K562 (cell line): ENCODE measurements around the gene UBE2E2. TPM values are rescaled to one million over a fixed set of nuclear protein-coding genes. Genes with fewer than 3 reads are reported as not detected.
"Not testable (repeated sequence)": the region's sequence is repeated elsewhere in the genome, so short reads cannot be mapped to it uniquely, and the experiment has no call there.

Experiments used
- ATAC-seq: fragments of 200-7000 bp; cut with Tn5 transposase; 3 replicates; pipeline ENCODE4 v1.9.1; 2020; ENCODE audit warnings: moderate library complexity
- BruUV-seq: library from RNA; stranded (reverse); fragments of 400-500 nt; replicated peaks from 2 replicates; lab custom pipeline; 2021; lab: Mats Ljungman, UMichigan
- CTCF ChIA-PET: fragments of 300-600 bp; formaldehyde crosslinking; extraction: SDS; loops from one replicate; lab custom pipeline; 2021; ENCODE audit warnings: low intra/inter-chr PET ratio; lab: Yijun Ruan, JAX
- POLR2A ChIA-PET: fragments of 300-600, 350-650 bp; sonication (Branson Sonifier 250); formaldehyde crosslinking; extraction: SDS; loops from one replicate; lab custom pipeline; 2021; ENCODE audit warnings: antibody characterized with exemption, inconsistent platforms; lab: Yijun Ruan, JAX
- DNase-seq, 4 experiments: peaks; one replicate each; pipeline versions ENCODE4 v3.0.0 to v3.0.0-alpha.2; 2011 to 2018; ENCODE audit warnings: low spot score in 3 of 4, mixed read lengths in 3 of 4; ENCODE audit errors: extremely low read depth in 1 of 4
- FAIRE-seq: peaks from 2 replicates; lab custom pipeline; 2011; peaks lifted over from hg19 to GRCh38; lab: Jason Lieb, UNC
- H2AFZ ChIP-seq: 2 replicates; pipeline ENCODE4 v1.6.0; 2011; ENCODE audit warnings: low read depth, low read length, control low read depth, inconsistent platforms
- H3K27ac ChIP-seq: fragments of 200-600 bp; 3 replicates; pipeline ENCODE4 v1.8.0; 2011; ENCODE audit warnings: low read depth, mild to moderate bottlenecking, control low read depth, inconsistent platforms, low read length, moderate library complexity, mixed read lengths; ENCODE audit errors: extremely low read depth
- H3K27me3 ChIP-seq, 2 experiments: fragments of 300-600 bp in 1 of 2; 2 replicates in 1 of 2; 3 replicates in 1 of 2; pipeline versions ENCODE4 v1.6.0 to v1.8.0; 2011; ENCODE audit warnings: inconsistent platforms in 2 of 2, low read length in 2 of 2, mild to moderate bottlenecking in 1 of 2, mixed read lengths in 1 of 2, moderate library complexity in 1 of 2; ENCODE audit not compliant: control insufficient read depth in 2 of 2, insufficient read depth in 2 of 2
- H3K36me3 ChIP-seq: fragments of 300-600 bp; 3 replicates; pipeline ENCODE4 v1.8.0; 2011; ENCODE audit warnings: mild to moderate bottlenecking, low read length, inconsistent platforms; ENCODE audit not compliant: control insufficient read depth, insufficient read depth
- H3K4me1 ChIP-seq, 2 experiments: fragments of 200-600 bp in 1 of 2; replicated peaks in 1 of 2; 2 replicates in 1 of 2; 3 replicates in 1 of 2; pipeline versions ENCODE4 v1.5.1 to v1.8.0; 2011; ENCODE audit warnings: inconsistent platforms in 2 of 2, low read length in 2 of 2, mild to moderate bottlenecking in 1 of 2, mixed read lengths in 1 of 2, moderate library complexity in 1 of 2; ENCODE audit not compliant: control insufficient read depth in 2 of 2, insufficient read depth in 2 of 2
- H3K4me2 ChIP-seq: 2 replicates; pipeline ENCODE4 v1.6.1; 2011; ENCODE audit warnings: low read length, control low read depth, inconsistent platforms, mixed read lengths; ENCODE audit not compliant: insufficient read depth
- H3K4me3 ChIP-seq: fragments of 200-600 bp; sonication (generic), shearing (Covaris generic); 2 replicates; pipeline ENCODE4 v1.5.1; 2016; ENCODE audit warnings: control low read depth, inconsistent platforms
- H3K79me2 ChIP-seq: fragments of 200-600 bp; 3 replicates; pipeline ENCODE4 v1.8.0; 2011; ENCODE audit warnings: low read length, inconsistent platforms; ENCODE audit not compliant: control insufficient read depth, insufficient read depth
- H3K9ac ChIP-seq, 2 experiments: 2 replicates each; pipeline versions ENCODE4 v1.6.0 to v1.6.1; 2011; ENCODE audit warnings: low read depth in 2 of 2, low read length in 2 of 2, control low read depth in 1 of 2, inconsistent platforms in 1 of 2, mild to moderate bottlenecking in 1 of 2, mixed read lengths in 1 of 2; ENCODE audit not compliant: insufficient read depth in 1 of 2
- H3K9me1 ChIP-seq: one replicate; pipeline ENCODE4 v1.6.0; 2011; ENCODE audit warnings: inconsistent platforms, mild to moderate bottlenecking, low read length, moderate library complexity; ENCODE audit not compliant: control insufficient read depth, insufficient read depth
- H3K9me3 ChIP-seq: replicated peaks from 2 replicates; pipeline ENCODE4 v1.5.1; 2011; ENCODE audit warnings: low read depth, low read length, inconsistent platforms; ENCODE audit not compliant: control insufficient read depth, insufficient read depth
- H4K20me1 ChIP-seq: replicated peaks from 2 replicates; pipeline ENCODE4 v1.6.1; 2011; ENCODE audit warnings: low read length, inconsistent platforms, mixed read lengths; ENCODE audit not compliant: control insufficient read depth, insufficient read depth
- C11orf30 ChIP-seq: fragments of 450-650 bp; IDR thresholded peaks from 2 replicates; pipeline ENCODE4 v1.6.1; 2016; ENCODE audit warnings: low read depth, mild to moderate bottlenecking
- CHD4 ChIP-seq: fragments of 200-600 bp; sonication (generic); IDR thresholded peaks from 3 replicates; pipeline ENCODE4 v1.6.1; 2012; ENCODE audit warnings: low read depth, mild to moderate bottlenecking, mixed read lengths, low read length, inconsistent platforms; ENCODE audit not compliant: insufficient read depth, insufficient replicate concordance, poor library complexity, severe bottlenecking
- CREM ChIP-seq: IDR thresholded peaks from 2 replicates; pipeline ENCODE4 v1.6.1; 2014; ENCODE audit warnings: antibody characterized with exemption, low read depth
- FOXK1 ChIP-seq: sonication (generic); formaldehyde crosslinking; IDR thresholded peaks from 2 replicates; pipeline ENCODE4 v1.8.0; 2022; ENCODE audit warnings: missing genetic modification reagents, mild to moderate bottlenecking, borderline replicate concordance
- FOXO4 ChIP-seq: fragments of 450-650 bp; formaldehyde crosslinking; IDR thresholded peaks from 2 replicates; pipeline ENCODE4 v1.4.0; 2020; ENCODE audit warnings: mild to moderate bottlenecking, moderate library complexity
- WGBS: fragments of 100-300 bp; shearing (Covaris generic); methylation state at CpG from one replicate; pipeline ENCODE4 v1.1.6; 2016; ENCODE audit warnings: low coverage, mixed read lengths; ENCODE audit not compliant: insufficient coverage; ENCODE audit errors: missing lambda C conversion rate; 5-methylcytosine and 5-hydroxymethylcytosine counted together
- in situ Hi-C: fragments of 300-500 bp; cut with MboI; formaldehyde crosslinking; loops from 4 replicates; pipeline ENCODE4 v1.15.0; 2018; ENCODE audit warnings: inconsistent platforms, mixed read lengths
- intact Hi-C: fragments of 100-400 bp; cut with micrococcal nuclease; formaldehyde crosslinking; loops from 2 replicates; pipeline ENCODE4 v1.14.2; 2022
- polyA plus RNA-seq, 8 experiments: library from polyadenylated mRNA; depleted of rRNA in 4 of 8; stranded (reverse) in 5 of 8; unstranded in 3 of 8; fragments of >200 nt; fragmentation: Nextera tagmentation in 2 of 8; fragmentation: Illumina TruSeq in 1 of 8; extraction: Ambion mirVana in 2 of 8; extraction: Trizol in 1 of 8; gene quantifications; 2 replicates each; pipeline versions ENCODE4 v1.2.1 to v1.2.3, GENCODE V29; 2011 to 2014; ENCODE audit warnings: inconsistent platforms in 1 of 8, missing spikeins in 1 of 8
- total RNA-seq, 7 experiments: library from RNA; depleted of rRNA in 6 of 7; stranded (reverse); fragments of >200 nt in 6 of 7; fragmentation: Illumina TruSeq in 2 of 7; extraction: Trizol in 2 of 7; gene quantifications; 2 replicates each; pipeline versions ENCODE4 v1.2.1 to v1.2.3, GENCODE V29; 2011 to 2021; ENCODE audit warnings: low replicate concordance in 1 of 7

UBE2E2 gene
- total and polyA plus RNA-seq, 9 of the 15 experiments (the other 6 are each of a cell fraction or from before 2014, with no cell fraction given) = 0.22 to 5.1 (median 1.9) TPM

GRCh38 chr3:23333633-23334032 lies 130.5 kb downstream of the UBE2E2 start:
- POLR2A ChIA-PET = no interaction called here
- ATAC-seq (no peak), DNase-seq (no peak), FAIRE-seq (no peak)
- TF ChIP-seq CREM (no peak), CHD4 (no peak), FOXK1 (CRISPR knock-in tag) (no peak), C11orf30 (no peak), FOXO4 (CRISPR knock-in tag) (no peak)
- Histone ChIP-seq H3K27me3 (no peaks in the 10 kb centered on the region), H3K9ac (no peak overlapping the region), H3K4me3 (no peak overlapping the region), H3K36me3 (no peaks in the 10 kb centered on the region), H2AFZ (no peak overlapping the region), H4K20me1 (no peaks in the 10 kb centered on the region), H3K79me2 (no peaks in the 10 kb centered on the region), H3K4me2 (no peak overlapping the region), H3K9me1 (no peaks in the 10 kb centered on the region), H3K4me1 (no peaks in the 10 kb centered on the region), H3K9me3 (no peaks in the 10 kb centered on the region; the same call in 1 of the 2 replicates), H3K27ac (no peak overlapping the region)
- CTCF ChIA-PET = no interaction called here
- intact Hi-C loops (no loop called here), in situ Hi-C loops (no loop called here)
- no TSS peak for BruUV-seq
- WGBS = 3% methylated on average over 2 of the region's 2 CpGs

- CTCF ChIA-PET, H3K79me2 ChIP-seq, BruUV-seq, in situ Hi-C loops, H3K27ac ChIP-seq, H2AFZ ChIP-seq, H3K36me3 ChIP-seq, ATAC-seq, DNase-seq, H3K4me3 ChIP-seq, H3K9ac ChIP-seq, H3K9me1 ChIP-seq, intact Hi-C loops, H4K20me1 ChIP-seq, H3K4me1 ChIP-seq, FAIRE-seq, H3K4me2 ChIP-seq, POLR2A ChIA-PET, H3K9me3 ChIP-seq, H3K27me3 ChIP-seq: not testable (repeated sequence)
- WGBS = 2% methylated on average over 4 of the region's 4 CpGs
Measured at GRCh38 chr3:23336853-23337252, 133.7 kb downstream of the UBE2E2 start.
